PC-3 (cell line): ENCODE results near the gene AGBL1. TPM values are rescaled to one million over a fixed set of nuclear protein-coding genes. Genes with fewer than 3 reads are reported as not detected.

Experiments
- ATAC-seq: fragments of 200-7000 bp; cut with Tn5 transposase; 2 replicates; pipeline ENCODE4 v1.9.1; 2020; ENCODE audit warnings: mild to moderate bottlenecking, moderate library complexity
- BruUV-seq: library from RNA; stranded (reverse); fragments of 400-500 nt; replicated peaks from 2 replicates; lab custom pipeline; 2021; lab: Mats Ljungman, UMichigan
- CTCF ChIA-PET: fragments of 300-600 bp; sonication (Branson Sonifier 250); formaldehyde crosslinking; loops from one replicate; lab custom pipeline; 2022; ENCODE audit warnings: antibody characterized with exemption; lab: Charles Lee
- POLR2A ChIA-PET: fragments of 300-600 bp; sonication (Branson Sonifier 250); formaldehyde crosslinking; loops from one replicate; lab custom pipeline; 2022; ENCODE audit warnings: antibody characterized with exemption; ENCODE audit not compliant: unreplicated experiment; lab: Charles Lee
- DNase-seq: peaks from one replicate; pipeline ENCODE4 v3.0.0-alpha.2; 2015
- H2AFZ ChIP-seq: fragments of 300-600 bp; sonication (generic); 2 replicates; pipeline ENCODE4 v1.6.0; 2016; ENCODE audit warnings: antibody characterized with exemption, low read length
- H3F3A ChIP-seq: fragments of 300-600 bp; sonication (generic); one replicate; pipeline ENCODE4 v1.6.0; 2017; ENCODE audit warnings: antibody characterized with exemption, low read length, control low read depth, mild to moderate bottlenecking; ENCODE audit not compliant: unreplicated experiment
- H3K27ac ChIP-seq: fragments of 300-600 bp; sonication (generic); 2 replicates; pipeline ENCODE4 v1.5.1; 2016; ENCODE audit warnings: mild to moderate bottlenecking, low read length
- H3K27me3 ChIP-seq: fragments of 300-600 bp; sonication (generic); 2 replicates; pipeline ENCODE4 v1.6.1; 2016; ENCODE audit warnings: low read length, mixed read lengths
- H3K36me3 ChIP-seq: fragments of 300-600 bp; sonication (generic); 2 replicates; pipeline ENCODE4 v1.6.1; 2016; ENCODE audit warnings: low read depth, mixed run types, low read length, mixed read lengths
- H3K4me1 ChIP-seq: fragments of 300-600 bp; sonication (generic); 2 replicates; pipeline ENCODE4 v1.5.1; 2016; ENCODE audit warnings: low read length; ENCODE audit not compliant: insufficient read depth
- H3K4me2 ChIP-seq: fragments of 300-600 bp; sonication (generic); 2 replicates; pipeline ENCODE4 v1.6.0; 2016; ENCODE audit warnings: low read length
- H3K4me3 ChIP-seq: fragments of 300-600 bp; sonication (generic); 2 replicates; pipeline ENCODE4 v1.5.1; 2016; ENCODE audit warnings: mild to moderate bottlenecking, low read length, mixed read lengths
- H3K79me2 ChIP-seq: fragments of 300-600 bp; sonication (generic); 2 replicates; pipeline ENCODE4 v1.6.1; 2017; ENCODE audit warnings: low read length, mixed read lengths
- H3K9ac ChIP-seq: fragments of 300-600 bp; sonication (generic); 2 replicates; pipeline ENCODE4 v1.6.0; 2016; ENCODE audit warnings: mild to moderate bottlenecking, low read length
- H3K9me2 ChIP-seq: fragments of 300-600 bp; sonication (generic); replicated peaks from 2 replicates; pipeline ENCODE4 v1.6.1; 2016; ENCODE audit warnings: mixed run types, low read length, mixed read lengths
- H3K9me3 ChIP-seq: fragments of 300-600 bp; sonication (generic); 2 replicates; pipeline ENCODE4 v1.6.1; 2016; ENCODE audit warnings: low read length, mixed read lengths
- H4K20me1 ChIP-seq: fragments of 300-600 bp; sonication (generic); 2 replicates; pipeline ENCODE4 v1.6.1; 2016; ENCODE audit warnings: low read length, mixed read lengths
- EZH2 ChIP-seq: fragments of 300-600 bp; sonication (generic); IDR thresholded peaks from one replicate; pipeline ENCODE4 v1.6.1; 2017; ENCODE audit warnings: antibody characterized with exemption, mild to moderate bottlenecking, low read length; ENCODE audit not compliant: unreplicated experiment
- EZH2phosphoT487 ChIP-seq: fragments of 300-600 bp; sonication (generic); IDR thresholded peaks from 2 replicates; pipeline ENCODE4 v1.6.1; 2018; ENCODE audit warnings: mild to moderate bottlenecking, antibody characterized with exemption, low read length, borderline replicate concordance
- intact Hi-C: fragments of 100-400 bp; cut with micrococcal nuclease; formaldehyde crosslinking; loops from 2 replicates; pipeline ENCODE4 v1.9.0; 2023
- total RNA-seq: library from RNA; depleted of rRNA; stranded (reverse); fragments of >200 nt; gene quantifications from 2 replicates; pipeline ENCODE4 v1.2.3, GENCODE V29; 2014
- TF ChIP-seq, protein P1 (sequence below): fragments of 300-600 bp; sonication (generic); conservative IDR thresholded peaks from 2 replicates; pipeline ENCODE4 v1.5.1; 2017; ENCODE audit warnings: antibody characterized with exemption, low read depth, mild to moderate bottlenecking, low read length

Gene AGBL1
- total RNA-seq, 1 experiment from 2014 or later, result not detected

DNA sequence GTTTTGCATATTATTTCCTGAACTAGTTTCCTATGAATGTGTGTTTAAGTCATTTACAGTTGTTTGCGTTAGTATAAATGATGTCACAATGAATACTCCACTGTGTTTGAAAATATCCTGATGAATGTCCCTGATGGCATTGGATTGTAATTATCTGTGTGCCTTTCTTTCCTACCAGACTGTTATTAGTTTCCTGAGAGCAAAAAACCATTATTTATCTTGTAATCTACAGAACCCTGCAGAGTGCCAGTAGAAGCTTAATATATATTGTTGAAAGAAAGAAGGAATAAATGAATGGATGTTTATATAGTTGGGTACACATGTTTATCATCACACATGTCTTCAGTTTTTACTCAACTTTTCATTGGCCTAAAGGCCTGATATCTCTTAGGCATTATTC lies 312.6 kb downstream of the AGBL1 start:
- no peak overlapping the region for H3K9ac ChIP-seq
- H4K20me1 ChIP-seq, result no peaks in the 10 kb centered on the region
- intact Hi-C loops, result no loop called here
- H3K79me2 ChIP-seq, result no peaks in the 10 kb centered on the region
- H3F3A ChIP-seq, result no peaks in the 10 kb centered on the region
- DNase-seq, result no peak
- TF ChIP-seq, protein P1, sequence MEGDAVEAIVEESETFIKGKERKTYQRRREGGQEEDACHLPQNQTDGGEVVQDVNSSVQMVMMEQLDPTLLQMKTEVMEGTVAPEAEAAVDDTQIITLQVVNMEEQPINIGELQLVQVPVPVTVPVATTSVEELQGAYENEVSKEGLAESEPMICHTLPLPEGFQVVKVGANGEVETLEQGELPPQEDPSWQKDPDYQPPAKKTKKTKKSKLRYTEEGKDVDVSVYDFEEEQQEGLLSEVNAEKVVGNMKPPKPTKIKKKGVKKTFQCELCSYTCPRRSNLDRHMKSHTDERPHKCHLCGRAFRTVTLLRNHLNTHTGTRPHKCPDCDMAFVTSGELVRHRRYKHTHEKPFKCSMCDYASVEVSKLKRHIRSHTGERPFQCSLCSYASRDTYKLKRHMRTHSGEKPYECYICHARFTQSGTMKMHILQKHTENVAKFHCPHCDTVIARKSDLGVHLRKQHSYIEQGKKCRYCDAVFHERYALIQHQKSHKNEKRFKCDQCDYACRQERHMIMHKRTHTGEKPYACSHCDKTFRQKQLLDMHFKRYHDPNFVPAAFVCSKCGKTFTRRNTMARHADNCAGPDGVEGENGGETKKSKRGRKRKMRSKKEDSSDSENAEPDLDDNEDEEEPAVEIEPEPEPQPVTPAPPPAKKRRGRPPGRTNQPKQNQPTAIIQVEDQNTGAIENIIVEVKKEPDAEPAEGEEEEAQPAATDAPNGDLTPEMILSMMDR, result no peak
- no peak for TF ChIP-seq EZH2phosphoT487
- no peak for TF ChIP-seq EZH2
- ChIA-PET POLR2A (no interaction called here), CTCF (no interaction called here)
- H3K27ac ChIP-seq, result no peak overlapping the region
- BruUV-seq, result no TSS peak
- H3K9me3 ChIP-seq, result 0 out of 2 replicates have a peak, but pooled peaks cover 5% of the 10 kb centered on the region
- no peak overlapping the region for H3K4me2 ChIP-seq
- ATAC-seq, result no peak
- no peaks in the 10 kb centered on the region for H3K36me3 ChIP-seq
- H3K4me3 ChIP-seq, result no peak overlapping the region
- H2AFZ ChIP-seq, result no peak overlapping the region
- H3K4me1 ChIP-seq, result no peaks in the 10 kb centered on the region
- no peaks in the 10 kb centered on the region for H3K9me2 ChIP-seq
- H3K27me3 ChIP-seq, result no peaks in the 10 kb centered on the region

DNA sequence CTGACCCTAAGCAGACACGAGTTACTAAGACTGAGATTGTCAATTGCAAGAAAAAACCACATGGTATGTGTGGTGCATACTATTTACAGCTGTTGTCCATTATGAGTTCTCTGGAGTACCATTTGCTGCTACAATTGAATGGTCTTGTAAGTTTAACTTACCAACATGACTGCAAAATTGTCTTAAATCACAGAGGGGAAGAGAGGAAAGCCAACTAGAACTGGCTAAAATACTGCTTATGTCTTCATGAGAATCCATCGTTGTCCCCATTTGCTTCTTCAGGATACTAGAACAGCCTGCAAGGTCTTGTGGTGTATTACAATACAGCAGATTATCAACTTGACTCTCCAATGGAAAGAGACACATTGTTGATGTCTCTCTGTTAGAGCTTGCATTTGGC lies 313.2 kb downstream of the AGBL1 start:
- Histone ChIP-seq H3K9ac (no peak overlapping the region), H3F3A (no peaks in the 10 kb centered on the region), H4K20me1 (no peaks in the 10 kb centered on the region), H3K9me3 (0 out of 2 replicates have a peak, but pooled peaks cover 5% of the 10 kb centered on the region), H3K79me2 (no peaks in the 10 kb centered on the region), H3K4me1 (no peaks in the 10 kb centered on the region), H3K36me3 (no peaks in the 10 kb centered on the region), H3K27me3 (no peaks in the 10 kb centered on the region), H3K4me3 (no peak overlapping the region), H3K27ac (no peak overlapping the region), H2AFZ (no peak overlapping the region), H3K9me2 (no peaks in the 10 kb centered on the region), H3K4me2 (no peak overlapping the region)
- POLR2A ChIA-PET, result no interaction called here
- DNase-seq (no peak), ATAC-seq (no peak)
- TF ChIP-seq, protein P1, result no peak
- TF ChIP-seq EZH2, result no peak
- TF ChIP-seq EZH2phosphoT487, result no peak
- intact Hi-C loops, result no loop called here
- BruUV-seq, result no TSS peak
- CTCF ChIA-PET, result no interaction called here

GRCh38 chr15:86394866-86395265 lies 315.2 kb downstream of the AGBL1 start:
- no peak overlapping the region for H3K4me3 ChIP-seq
- no peak overlapping the region for H2AFZ ChIP-seq
- H3K27ac ChIP-seq, result no peak overlapping the region
- 0 out of 2 replicates have a peak, but pooled peaks cover 5% of the 10 kb centered on the region for H3K9me3 ChIP-seq
- H3K27me3 ChIP-seq, result no peaks in the 10 kb centered on the region
- intact Hi-C loops, result no loop called here
- POLR2A ChIA-PET, result no interaction called here
- H3F3A ChIP-seq, result no peaks in the 10 kb centered on the region
- TF ChIP-seq, protein P1, result no peak
- TF ChIP-seq EZH2phosphoT487, result no peak
- H3K79me2 ChIP-seq, result no peaks in the 10 kb centered on the region
- no peaks in the 10 kb centered on the region for H3K9me2 ChIP-seq
- no peak overlapping the region for H3K9ac ChIP-seq
- H3K36me3 ChIP-seq, result no peaks in the 10 kb centered on the region
- no TSS peak for BruUV-seq
- H4K20me1 ChIP-seq, result no peaks in the 10 kb centered on the region
- H3K4me2 ChIP-seq, result no peak overlapping the region
- no peak for ATAC-seq
- CTCF ChIA-PET, result no interaction called here
- no peaks in the 10 kb centered on the region for H3K4me1 ChIP-seq
- no peak for DNase-seq
